GM12801 (cell line): ENCODE data around the gene CDH13.

Experiments
- TF ChIP-seq, protein P1 (sequence below): IDR thresholded peaks from one replicate; pipeline ENCODE4 v1.5.1; 2011; ENCODE audit warnings: control low read depth; ENCODE audit not compliant: insufficient read length; ENCODE audit errors: extremely low read depth

The CDH13 gene

DNA sequence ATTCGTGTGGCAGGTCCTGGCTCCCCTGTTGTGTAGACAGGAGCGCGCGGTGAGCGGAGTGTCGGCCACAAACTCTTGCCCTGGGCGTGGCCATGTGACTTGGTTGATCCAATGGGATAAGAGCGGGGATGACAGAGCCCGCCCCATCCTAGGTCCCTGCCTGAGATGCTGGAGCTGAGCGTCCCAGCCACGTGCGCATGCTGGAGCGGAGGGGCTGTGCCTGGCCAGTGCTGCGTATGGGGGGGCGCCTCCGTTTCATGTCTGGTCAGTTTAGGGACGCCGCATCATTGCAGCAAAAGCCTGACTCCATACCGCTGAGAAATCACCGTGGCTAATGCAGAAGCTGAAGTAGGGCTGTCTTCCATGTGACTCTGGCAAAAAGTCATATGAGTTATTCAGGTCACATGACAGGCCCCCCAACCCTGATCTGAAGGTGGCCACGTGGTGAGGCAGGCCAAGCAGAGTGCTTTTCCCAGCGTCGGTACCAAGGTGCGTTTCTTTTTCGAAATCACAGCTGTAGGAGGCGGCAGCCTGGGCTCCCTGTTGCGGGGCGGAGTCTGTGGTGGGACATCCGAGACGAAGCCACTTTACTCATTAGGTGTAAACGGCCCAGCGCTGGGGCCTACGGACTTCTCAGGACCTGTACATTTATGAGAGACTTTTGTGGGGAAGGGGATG is 1203.5 kb downstream of the CDH13 start:
- TF ChIP-seq, protein P1, sequence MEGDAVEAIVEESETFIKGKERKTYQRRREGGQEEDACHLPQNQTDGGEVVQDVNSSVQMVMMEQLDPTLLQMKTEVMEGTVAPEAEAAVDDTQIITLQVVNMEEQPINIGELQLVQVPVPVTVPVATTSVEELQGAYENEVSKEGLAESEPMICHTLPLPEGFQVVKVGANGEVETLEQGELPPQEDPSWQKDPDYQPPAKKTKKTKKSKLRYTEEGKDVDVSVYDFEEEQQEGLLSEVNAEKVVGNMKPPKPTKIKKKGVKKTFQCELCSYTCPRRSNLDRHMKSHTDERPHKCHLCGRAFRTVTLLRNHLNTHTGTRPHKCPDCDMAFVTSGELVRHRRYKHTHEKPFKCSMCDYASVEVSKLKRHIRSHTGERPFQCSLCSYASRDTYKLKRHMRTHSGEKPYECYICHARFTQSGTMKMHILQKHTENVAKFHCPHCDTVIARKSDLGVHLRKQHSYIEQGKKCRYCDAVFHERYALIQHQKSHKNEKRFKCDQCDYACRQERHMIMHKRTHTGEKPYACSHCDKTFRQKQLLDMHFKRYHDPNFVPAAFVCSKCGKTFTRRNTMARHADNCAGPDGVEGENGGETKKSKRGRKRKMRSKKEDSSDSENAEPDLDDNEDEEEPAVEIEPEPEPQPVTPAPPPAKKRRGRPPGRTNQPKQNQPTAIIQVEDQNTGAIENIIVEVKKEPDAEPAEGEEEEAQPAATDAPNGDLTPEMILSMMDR: no peak

DNA sequence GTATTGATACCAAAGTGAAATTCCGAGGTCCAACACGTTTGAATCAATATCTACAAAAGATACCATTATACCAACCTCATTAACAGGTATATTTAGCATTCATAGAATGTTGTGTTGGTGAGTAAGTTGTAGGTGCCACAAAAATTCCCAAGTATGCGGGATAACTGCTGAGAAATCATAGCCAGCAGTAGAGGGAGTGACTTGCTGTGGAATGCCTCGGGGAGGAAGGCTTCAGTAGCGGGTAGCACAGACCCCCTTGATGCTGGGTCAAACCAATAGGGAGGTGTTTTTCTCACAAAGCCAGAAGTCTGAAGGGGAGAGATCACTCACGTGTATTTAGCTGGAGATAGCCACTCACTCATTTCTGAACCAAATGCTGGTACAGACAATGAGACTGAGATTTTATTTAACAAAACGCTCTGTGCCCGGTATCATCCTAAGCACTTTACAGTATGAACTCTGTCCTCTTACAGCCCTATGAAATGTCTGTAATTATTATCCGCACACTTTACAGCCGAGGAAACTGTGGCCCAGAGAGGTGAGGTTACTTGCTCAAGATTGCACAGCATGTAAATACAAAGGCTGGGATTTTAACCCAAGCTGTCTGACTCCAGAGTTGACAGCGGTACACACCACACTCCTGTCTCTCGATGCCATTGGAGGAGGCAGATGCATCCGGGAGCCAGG is 1204.1 kb downstream of the CDH13 start:
- TF ChIP-seq, protein P1: no peak

DNA sequence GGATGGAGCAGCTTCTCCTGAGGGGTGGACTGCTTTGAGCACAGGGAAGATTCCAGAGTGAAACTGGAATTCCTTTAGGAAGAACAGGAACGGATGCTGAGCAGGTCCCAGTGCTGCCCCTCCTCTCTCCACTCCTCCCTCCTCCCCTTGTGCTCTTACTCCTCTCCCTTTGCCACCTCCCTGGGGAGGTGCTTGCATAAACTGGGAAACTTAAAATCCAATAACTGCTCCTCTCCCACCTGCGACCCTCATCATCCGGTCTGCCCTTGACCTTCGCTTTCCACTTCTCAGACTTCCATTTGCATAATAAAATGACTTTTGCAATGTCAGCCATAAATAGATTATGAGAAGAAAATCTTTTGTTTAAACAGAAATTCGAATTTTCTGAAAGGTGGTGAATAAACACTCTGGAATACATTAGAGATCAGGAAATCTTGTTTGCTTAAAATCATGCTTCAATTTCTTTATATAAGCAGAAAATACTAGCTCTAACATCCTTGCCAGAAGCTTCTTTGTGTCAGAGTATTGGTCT is 1204.8 kb downstream of the CDH13 start:
- TF ChIP-seq, protein P1: no peak

DNA sequence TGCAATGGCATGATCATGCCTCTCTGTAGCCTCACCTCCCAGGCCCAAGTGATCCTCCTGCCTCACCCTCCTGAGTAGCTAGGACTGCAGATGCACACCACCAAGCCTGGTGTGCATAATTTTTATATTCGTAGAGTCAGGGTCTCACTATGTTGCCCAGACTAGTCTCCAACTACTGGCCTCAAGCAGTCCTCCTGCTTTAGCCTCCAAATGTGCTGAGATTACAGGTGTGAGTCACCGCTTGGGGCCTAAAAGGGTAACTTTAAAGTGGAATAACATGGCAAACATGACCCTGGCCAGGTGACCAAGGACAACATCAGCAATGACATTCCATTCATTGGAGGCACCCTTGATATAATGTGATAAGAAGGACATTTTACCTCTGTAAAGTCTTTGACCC is 1207.2 kb downstream of the CDH13 start:
- TF ChIP-seq, protein P1: no peak

DNA sequence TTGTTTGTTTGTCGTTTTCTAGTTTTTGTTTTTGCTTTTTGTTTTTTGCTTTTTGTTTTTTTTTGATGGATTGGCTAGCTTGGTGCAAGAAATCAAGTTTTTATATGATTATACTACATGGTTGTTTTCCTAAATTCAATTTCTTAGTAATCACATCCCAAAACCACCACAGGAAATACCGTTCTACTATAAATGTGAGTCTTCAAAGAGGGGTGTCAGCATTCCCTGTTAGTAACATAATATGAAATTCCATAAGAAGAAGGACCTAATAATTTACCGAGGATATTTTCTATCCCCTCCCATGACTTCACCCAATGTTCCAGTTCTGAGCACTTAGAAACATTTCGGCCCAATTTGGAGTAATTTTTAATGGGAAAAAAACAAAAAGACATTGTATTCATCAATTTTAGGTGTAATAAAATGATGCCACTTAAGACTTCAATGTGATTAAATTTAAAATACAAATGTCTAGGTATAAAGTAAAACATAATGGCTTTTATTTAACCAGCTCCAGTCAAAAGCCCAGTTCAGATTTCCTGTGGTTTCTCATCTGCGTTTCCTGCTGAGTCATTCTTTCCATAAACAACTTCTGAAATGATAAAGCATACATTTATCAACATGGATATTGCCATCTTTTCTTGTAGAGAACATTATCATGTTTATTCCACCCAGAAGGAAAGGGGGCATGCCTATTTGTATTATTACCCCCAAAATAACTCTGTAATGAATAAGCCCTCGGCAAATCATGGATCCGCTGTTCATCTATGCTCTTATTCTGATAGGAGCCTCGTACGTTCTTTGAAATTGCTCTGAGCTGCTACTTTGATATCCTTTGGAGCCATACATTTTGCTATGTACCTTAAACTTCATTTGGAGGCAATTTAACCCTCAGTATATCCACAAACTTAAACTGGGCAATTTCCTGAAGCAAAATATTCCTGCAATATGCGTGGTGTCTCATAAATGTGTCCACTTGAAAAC is 1209.1 kb downstream of the CDH13 start:
- TF ChIP-seq, protein P1: no peak

DNA sequence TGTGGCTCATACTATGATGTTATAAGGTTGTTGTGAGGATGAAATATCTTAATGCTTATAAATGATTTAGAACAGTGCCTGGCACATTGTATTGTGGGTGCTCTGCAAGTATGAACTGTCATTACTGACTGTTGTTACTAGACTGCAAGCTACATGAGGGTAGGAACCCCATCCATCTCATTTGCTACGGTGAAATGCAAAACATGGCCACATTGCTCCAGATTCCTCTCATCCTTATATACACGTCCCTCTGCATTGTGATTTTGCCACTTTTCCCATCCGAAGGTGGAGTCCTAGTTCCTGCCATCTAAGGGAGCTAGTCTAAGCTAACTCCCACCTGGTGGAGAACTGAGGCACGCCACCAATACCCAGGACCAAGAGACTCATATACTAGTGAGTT is 1210.8 kb downstream of the CDH13 start:
- TF ChIP-seq, protein P1: no peak

DNA sequence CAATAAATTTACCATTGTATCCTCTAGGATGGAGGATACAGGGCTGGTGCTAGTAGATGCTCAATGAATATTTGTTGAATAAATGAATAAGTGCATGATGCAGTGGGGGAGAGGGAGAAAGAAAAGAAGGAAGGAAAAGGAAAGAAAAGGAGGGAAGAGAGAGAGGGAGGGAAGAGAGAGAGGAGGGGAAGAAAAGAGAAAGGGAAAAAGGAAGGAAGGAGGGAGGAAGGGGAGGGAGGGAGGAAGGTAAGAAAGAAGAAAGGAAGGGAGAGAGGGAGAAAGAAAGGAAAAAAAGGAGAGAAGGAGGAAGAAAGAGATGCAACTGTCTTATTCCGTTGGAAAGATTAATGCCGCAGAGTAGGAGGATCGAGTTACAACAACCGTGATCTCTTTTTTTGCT is 1211.4 kb downstream of the CDH13 start:
- TF ChIP-seq, protein P1: no peak
